GM21786 (cell line): ENCODE measurements around the gene ENHO.
"Not testable (repeated sequence)": the region's sequence is repeated elsewhere in the genome, so short reads cannot be mapped to it uniquely, and the experiment has no call there.

ENCODE experiments used
- ATAC-seq: cut with Tn5 transposase; IDR thresholded peaks from one replicate; pipeline ENCODE4 v1.9.1; 2021; ENCODE audit not compliant: unreplicated experiment

ENHO gene

GRCh38 chr9:34532041-34532440 lies 9.3 kb upstream of the ENHO start:
- not testable (repeated sequence) for ATAC-seq

GRCh38 chr9:34526026-34526425 lies 3.2 kb upstream of the ENHO start:
- no peak for ATAC-seq

- ATAC-seq: no peak
Measured at GRCh38 chr9:34524349-34524748, 1.6 kb upstream of the ENHO start.

- no peak for ATAC-seq
Measured at GRCh38 chr9:34522091-34522887, 501 bp downstream of the ENHO start.

- ATAC-seq: no peak
Measured at GRCh38 chr9:34521406-34522045, 1.3 kb downstream of the ENHO start.

- no peak for ATAC-seq
Measured at GRCh38 chr9:34520505-34521385, 2.0 kb downstream of the ENHO start.

GRCh38 chr9:34520096-34520495 lies 2.7 kb downstream of the ENHO start:
- no peak for ATAC-seq

- ATAC-seq: no peak
Measured at GRCh38 chr9:34519321-34520020, 3.3 kb downstream of the ENHO start.

GRCh38 chr9:34518896-34519295 lies 3.9 kb downstream of the ENHO start:
- ATAC-seq: no peak

- ATAC-seq: no peak
Measured at GRCh38 chr9:34518110-34518616, 4.6 kb downstream of the ENHO start.

- no peak for ATAC-seq
Measured at GRCh38 chr9:34517185-34517584, 5.6 kb downstream of the ENHO start.

- no peak for ATAC-seq
Measured at GRCh38 chr9:34515959-34516358, 6.8 kb downstream of the ENHO start.

- ATAC-seq: no peak
Measured at GRCh38 chr9:34514816-34515215, 8.0 kb downstream of the ENHO start.

GRCh38 chr9:34514401-34514800 lies 8.4 kb downstream of the ENHO start:
- no peak for ATAC-seq

GRCh38 chr9:34513567-34514214 lies 9.1 kb downstream of the ENHO start:
- no peak for ATAC-seq

GRCh38 chr9:34512131-34513078 lies 10.4 kb downstream of the ENHO start:
- no peak for ATAC-seq

- no peak for ATAC-seq
Measured at GRCh38 chr9:34510497-34511468, 12.0 kb downstream of the ENHO start.

GRCh38 chr9:34508951-34509350 lies 13.8 kb downstream of the ENHO start:
- ATAC-seq: no peak
